Liver (tissue), 9 donors: ENCODE data around the gene H1-8. TPM values are rescaled to one million over a fixed set of nuclear protein-coding genes. Genes with fewer than 3 reads are reported as not detected.

ENCODE experiments used
- DNase-seq: peaks from one replicate; pipeline ENCODE4 v3.0.0-alpha.2; 2017; ENCODE audit warnings: low spot score
- H3K27ac ChIP-seq, 2 donors: one replicate each; pipeline ENCODE4 v1.7.0; 2013; ENCODE audit warnings: inconsistent platforms in 2 of 2, low read length in 2 of 2, control low read depth in 1 of 2, low read depth in 1 of 2, mild to moderate bottlenecking in 1 of 2
- H3K27me3 ChIP-seq, 4 donors: one replicate each; pipeline versions ENCODE4 v1.6.1 to v1.7.0; 2013; ENCODE audit warnings: low read length in 3 of 4, inconsistent platforms in 1 of 4, mild to moderate bottlenecking in 1 of 4, moderate library complexity in 1 of 4; ENCODE audit not compliant: control insufficient read depth in 4 of 4, insufficient read depth in 4 of 4
- H3K36me3 ChIP-seq, 4 donors: one replicate each; pipeline versions ENCODE4 v1.6.1 to v1.7.0; 2013; ENCODE audit warnings: low read length in 3 of 4, mild to moderate bottlenecking in 3 of 4, low read depth in 1 of 4, moderate library complexity in 1 of 4; ENCODE audit not compliant: control insufficient read depth in 4 of 4, insufficient read depth in 3 of 4
- H3K4me1 ChIP-seq, 4 donors: one replicate each; pipeline versions ENCODE4 v1.6.1 to v1.7.0; 2013; ENCODE audit warnings: low read length in 3 of 4, mild to moderate bottlenecking in 3 of 4, moderate library complexity in 1 of 4; ENCODE audit not compliant: control insufficient read depth in 4 of 4, insufficient read depth in 4 of 4
- H3K4me3 ChIP-seq, 3 donors: one replicate each; pipeline versions ENCODE4 v1.6.1 to v1.7.0; 2013; ENCODE audit warnings: low read length in 3 of 3, control low read depth in 1 of 3, low read depth in 1 of 3, mild to moderate bottlenecking in 1 of 3
- H3K9ac ChIP-seq, 2 donors: one replicate each; pipeline ENCODE4 v1.7.0; 2013; ENCODE audit warnings: low read length in 2 of 2, mild to moderate bottlenecking in 2 of 2, moderate library complexity in 2 of 2, control low read depth in 1 of 2, low read depth in 1 of 2
- H3K9me3 ChIP-seq, 4 donors: one replicate each; pipeline versions ENCODE4 v1.6.1 to v1.7.0; 2013; ENCODE audit warnings: low read length in 3 of 4; ENCODE audit not compliant: control insufficient read depth in 4 of 4
- EGR1 ChIP-seq, 2 donors: IDR thresholded peaks; 2 replicates each; pipeline ENCODE4 v1.6.1; 2016 to 2018; ENCODE audit warnings: antibody characterized with exemption in 2 of 2, low read depth in 2 of 2
- FOXA1 ChIP-seq: IDR thresholded peaks from 2 replicates; pipeline ENCODE4 v1.6.1; 2016; ENCODE audit warnings: antibody characterized with exemption
- FOXA2 ChIP-seq: IDR thresholded peaks from 2 replicates; pipeline ENCODE4 v1.6.1; 2016; ENCODE audit warnings: antibody characterized with exemption
- GABPA ChIP-seq, 2 donors: IDR thresholded peaks in 1 of 2; conservative IDR thresholded peaks in 1 of 2; 2 replicates each; pipeline ENCODE4 v1.6.1; 2016; ENCODE audit warnings: antibody characterized with exemption in 2 of 2, mild to moderate bottlenecking in 1 of 2, moderate library complexity in 1 of 2
- HNF4A ChIP-seq, 2 donors: conservative IDR thresholded peaks; 2 replicates each; pipeline ENCODE4 v1.6.1; 2016; ENCODE audit warnings: antibody characterized with exemption in 2 of 2, mild to moderate bottlenecking in 2 of 2
- HNF4G ChIP-seq: IDR thresholded peaks from 2 replicates; pipeline ENCODE4 v1.6.1; 2016; ENCODE audit warnings: antibody characterized with exemption
- JUND ChIP-seq, 2 donors: IDR thresholded peaks; 2 replicates each; pipeline ENCODE4 v1.6.1; 2016; ENCODE audit warnings: antibody characterized with exemption in 2 of 2
- NR2F2 ChIP-seq: IDR thresholded peaks from 2 replicates; pipeline ENCODE4 v1.6.1; 2016; ENCODE audit warnings: antibody characterized with exemption
- RAD21 ChIP-seq, 2 donors: IDR thresholded peaks; 2 replicates each; pipeline ENCODE4 v1.6.1; 2016; ENCODE audit warnings: antibody characterized with exemption in 2 of 2, mild to moderate bottlenecking in 2 of 2
- RXRA ChIP-seq, 2 donors: IDR thresholded peaks; 2 replicates each; pipeline ENCODE4 v1.6.1; 2017 to 2018; ENCODE audit warnings: antibody characterized with exemption in 2 of 2, mild to moderate bottlenecking in 1 of 2
- SP1 ChIP-seq: IDR thresholded peaks from 2 replicates; pipeline ENCODE4 v1.6.1; 2018; ENCODE audit warnings: antibody characterized with exemption, mild to moderate bottlenecking
- TAF1 ChIP-seq: conservative IDR thresholded peaks from 2 replicates; pipeline ENCODE4 v1.6.1; 2016; ENCODE audit warnings: antibody characterized with exemption, mild to moderate bottlenecking
- YY1 ChIP-seq: IDR thresholded peaks from 2 replicates; pipeline ENCODE4 v1.6.1; 2016; ENCODE audit warnings: antibody characterized with exemption, mild to moderate bottlenecking
- WGBS: extraction: QIAGEN DNeasy Blood & Tissue Kit; methylation state at CpG from one replicate; pipeline ENCODE4 v1.1.7; 2013; 5-methylcytosine and 5-hydroxymethylcytosine counted together
- polyA plus RNA-seq, 2 donors: library from polyadenylated mRNA; stranded (reverse) in 1 of 2; unstranded in 1 of 2; fragments of 200-250 nt in 1 of 2; fragments of >200 nt in 1 of 2; fragmentation: Nextera tagmentation in 1 of 2; extraction: Ambion mirVana in 1 of 2; gene quantifications; one replicate each; pipeline versions ENCODE4 v1.2.1 to v1.2.3, GENCODE V29; 2013 to 2015
- total RNA-seq, 2 donors: library from RNA; depleted of rRNA; stranded (reverse); fragments of >200 nt; gene quantifications; one replicate each; pipeline ENCODE4 v1.2.3, GENCODE V29; 2014
- TF ChIP-seq, protein P1 (sequence below): IDR thresholded peaks from 2 replicates; pipeline ENCODE4 v1.6.1; 2016; ENCODE audit warnings: antibody characterized with exemption
- TF ChIP-seq, protein P2 (sequence below): IDR thresholded peaks from 2 replicates; pipeline ENCODE4 v1.6.1; 2016; ENCODE audit warnings: antibody characterized with exemption, mild to moderate bottlenecking
- TF ChIP-seq, protein P3 (sequence below): fragments of 150-350 bp; IDR thresholded peaks from 2 replicates; pipeline ENCODE4 v1.5.1; 2017; ENCODE audit warnings: improper control_type of control experiment, low read depth, low read length; ENCODE audit not compliant: missing input control
- TF ChIP-seq, protein P4 (sequence below): IDR thresholded peaks from 2 replicates; pipeline ENCODE4 v1.6.1; 2016; ENCODE audit warnings: antibody characterized with exemption
- TF ChIP-seq, protein P5 (sequence below): IDR thresholded peaks from 2 replicates; pipeline ENCODE4 v1.6.1; 2016; ENCODE audit warnings: antibody characterized with exemption
- donor health status: healthy.
- donor health status: healthy.
- donor health status: healthy.
- donor health status: healthy.
- donor health status: healthy.

Gene H1-8
- total and polyA plus RNA-seq, 4 donors, result not detected

DNA sequence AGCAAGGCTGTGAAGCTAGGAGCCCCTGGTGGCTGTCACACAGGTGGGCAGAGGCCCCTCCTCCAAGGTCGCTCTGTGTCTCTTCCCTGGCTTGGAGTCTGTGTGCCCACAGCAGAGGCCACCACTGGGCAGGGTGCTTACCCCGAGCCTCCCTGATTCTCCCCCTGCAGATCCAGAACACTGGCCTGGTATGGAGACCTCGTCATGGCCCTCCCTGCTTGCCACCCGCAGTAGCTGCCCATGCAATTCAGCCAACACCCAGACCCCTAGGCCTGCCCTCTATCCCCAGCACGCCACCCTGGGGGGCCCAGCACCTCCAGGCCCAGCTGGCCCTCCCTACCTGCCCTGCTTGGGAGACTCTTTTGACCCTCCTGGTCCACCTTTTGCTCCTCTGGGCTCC is 20.0 kb upstream of the H1-8 start:
- TF ChIP-seq, protein P1, sequence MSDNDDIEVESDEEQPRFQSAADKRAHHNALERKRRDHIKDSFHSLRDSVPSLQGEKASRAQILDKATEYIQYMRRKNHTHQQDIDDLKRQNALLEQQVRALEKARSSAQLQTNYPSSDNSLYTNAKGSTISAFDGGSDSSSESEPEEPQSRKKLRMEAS, result no peak
- TF ChIP-seq GABPA (IDR thresholded peaks at IDR 0.05 in 1 of 2, conservative IDR thresholded peaks at IDR 0.05 in 1 of 2), result no peak
- no peak for TF ChIP-seq SP1
- TF ChIP-seq, protein P2, sequence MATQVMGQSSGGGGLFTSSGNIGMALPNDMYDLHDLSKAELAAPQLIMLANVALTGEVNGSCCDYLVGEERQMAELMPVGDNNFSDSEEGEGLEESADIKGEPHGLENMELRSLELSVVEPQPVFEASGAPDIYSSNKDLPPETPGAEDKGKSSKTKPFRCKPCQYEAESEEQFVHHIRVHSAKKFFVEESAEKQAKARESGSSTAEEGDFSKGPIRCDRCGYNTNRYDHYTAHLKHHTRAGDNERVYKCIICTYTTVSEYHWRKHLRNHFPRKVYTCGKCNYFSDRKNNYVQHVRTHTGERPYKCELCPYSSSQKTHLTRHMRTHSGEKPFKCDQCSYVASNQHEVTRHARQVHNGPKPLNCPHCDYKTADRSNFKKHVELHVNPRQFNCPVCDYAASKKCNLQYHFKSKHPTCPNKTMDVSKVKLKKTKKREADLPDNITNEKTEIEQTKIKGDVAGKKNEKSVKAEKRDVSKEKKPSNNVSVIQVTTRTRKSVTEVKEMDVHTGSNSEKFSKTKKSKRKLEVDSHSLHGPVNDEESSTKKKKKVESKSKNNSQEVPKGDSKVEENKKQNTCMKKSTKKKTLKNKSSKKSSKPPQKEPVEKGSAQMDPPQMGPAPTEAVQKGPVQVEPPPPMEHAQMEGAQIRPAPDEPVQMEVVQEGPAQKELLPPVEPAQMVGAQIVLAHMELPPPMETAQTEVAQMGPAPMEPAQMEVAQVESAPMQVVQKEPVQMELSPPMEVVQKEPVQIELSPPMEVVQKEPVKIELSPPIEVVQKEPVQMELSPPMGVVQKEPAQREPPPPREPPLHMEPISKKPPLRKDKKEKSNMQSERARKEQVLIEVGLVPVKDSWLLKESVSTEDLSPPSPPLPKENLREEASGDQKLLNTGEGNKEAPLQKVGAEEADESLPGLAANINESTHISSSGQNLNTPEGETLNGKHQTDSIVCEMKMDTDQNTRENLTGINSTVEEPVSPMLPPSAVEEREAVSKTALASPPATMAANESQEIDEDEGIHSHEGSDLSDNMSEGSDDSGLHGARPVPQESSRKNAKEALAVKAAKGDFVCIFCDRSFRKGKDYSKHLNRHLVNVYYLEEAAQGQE, result no peak
- TF ChIP-seq RAD21 (IDR thresholded peaks at IDR 0.05), result no peak
- TF ChIP-seq, protein P3, sequence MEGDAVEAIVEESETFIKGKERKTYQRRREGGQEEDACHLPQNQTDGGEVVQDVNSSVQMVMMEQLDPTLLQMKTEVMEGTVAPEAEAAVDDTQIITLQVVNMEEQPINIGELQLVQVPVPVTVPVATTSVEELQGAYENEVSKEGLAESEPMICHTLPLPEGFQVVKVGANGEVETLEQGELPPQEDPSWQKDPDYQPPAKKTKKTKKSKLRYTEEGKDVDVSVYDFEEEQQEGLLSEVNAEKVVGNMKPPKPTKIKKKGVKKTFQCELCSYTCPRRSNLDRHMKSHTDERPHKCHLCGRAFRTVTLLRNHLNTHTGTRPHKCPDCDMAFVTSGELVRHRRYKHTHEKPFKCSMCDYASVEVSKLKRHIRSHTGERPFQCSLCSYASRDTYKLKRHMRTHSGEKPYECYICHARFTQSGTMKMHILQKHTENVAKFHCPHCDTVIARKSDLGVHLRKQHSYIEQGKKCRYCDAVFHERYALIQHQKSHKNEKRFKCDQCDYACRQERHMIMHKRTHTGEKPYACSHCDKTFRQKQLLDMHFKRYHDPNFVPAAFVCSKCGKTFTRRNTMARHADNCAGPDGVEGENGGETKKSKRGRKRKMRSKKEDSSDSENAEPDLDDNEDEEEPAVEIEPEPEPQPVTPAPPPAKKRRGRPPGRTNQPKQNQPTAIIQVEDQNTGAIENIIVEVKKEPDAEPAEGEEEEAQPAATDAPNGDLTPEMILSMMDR, result no peak
- no peak for TF ChIP-seq HNF4A (conservative IDR thresholded peaks at IDR 0.05)
- TF ChIP-seq, protein P4, sequence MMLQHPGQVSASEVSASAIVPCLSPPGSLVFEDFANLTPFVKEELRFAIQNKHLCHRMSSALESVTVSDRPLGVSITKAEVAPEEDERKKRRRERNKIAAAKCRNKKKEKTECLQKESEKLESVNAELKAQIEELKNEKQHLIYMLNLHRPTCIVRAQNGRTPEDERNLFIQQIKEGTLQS, result no peak
- no peak for TF ChIP-seq RXRA (IDR thresholded peaks at IDR 0.05)
- no peak for TF ChIP-seq FOXA1
- TF ChIP-seq NR2F2, result no peak
- TF ChIP-seq YY1, result no peak
- TF ChIP-seq HNF4G, result no peak
- TF ChIP-seq, protein P5, sequence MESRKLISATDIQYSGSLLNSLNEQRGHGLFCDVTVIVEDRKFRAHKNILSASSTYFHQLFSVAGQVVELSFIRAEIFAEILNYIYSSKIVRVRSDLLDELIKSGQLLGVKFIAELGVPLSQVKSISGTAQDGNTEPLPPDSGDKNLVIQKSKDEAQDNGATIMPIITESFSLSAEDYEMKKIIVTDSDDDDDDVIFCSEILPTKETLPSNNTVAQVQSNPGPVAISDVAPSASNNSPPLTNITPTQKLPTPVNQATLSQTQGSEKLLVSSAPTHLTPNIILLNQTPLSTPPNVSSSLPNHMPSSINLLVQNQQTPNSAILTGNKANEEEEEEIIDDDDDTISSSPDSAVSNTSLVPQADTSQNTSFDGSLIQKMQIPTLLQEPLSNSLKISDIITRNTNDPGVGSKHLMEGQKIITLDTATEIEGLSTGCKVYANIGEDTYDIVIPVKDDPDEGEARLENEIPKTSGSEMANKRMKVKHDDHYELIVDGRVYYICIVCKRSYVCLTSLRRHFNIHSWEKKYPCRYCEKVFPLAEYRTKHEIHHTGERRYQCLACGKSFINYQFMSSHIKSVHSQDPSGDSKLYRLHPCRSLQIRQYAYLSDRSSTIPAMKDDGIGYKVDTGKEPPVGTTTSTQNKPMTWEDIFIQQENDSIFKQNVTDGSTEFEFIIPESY, result no peak
- no peak for TF ChIP-seq FOXA2
- no peak for TF ChIP-seq TAF1
- no peak for TF ChIP-seq JUND (IDR thresholded peaks at IDR 0.05)
- TF ChIP-seq EGR1 (IDR thresholded peaks at IDR 0.05; ENCODE audit: low read depth in 2 of 2), result no peak
- Histone ChIP-seq H3K27ac (no peak overlapping the region), H3K27me3 (no peaks in the 10 kb centered on the region), H3K4me1 (no peaks in the 10 kb centered on the region), H3K36me3 (no peaks in the 10 kb centered on the region), H3K9me3 (no peaks in the 10 kb centered on the region), H3K9ac (no peak overlapping the region), H3K4me3 (no peak overlapping the region)
- DNase-seq, result no peak
- 93% methylated on average over 5 of the region's 5 CpGs for WGBS
